Psoas muscle (tissue), 8 donors: ENCODE data around the gene CEP70. TPM values are rescaled to one million over a fixed set of nuclear protein-coding genes. Genes with fewer than 3 reads are reported as not detected.
A peak's percentile ranks its signal among the peaks of the same experiment; 100 is the strongest.
"Not testable (repeated sequence)": the region's sequence is repeated elsewhere in the genome, so short reads cannot be mapped to it uniquely, and the experiment has no call there.

Source experiments
- ATAC-seq, 4 donors: fragments of 200-7000 bp; cut with Tn5 transposase; one replicate each; pipeline ENCODE4 v1.9.1; 2020; ENCODE audit warnings: moderate library complexity in 3 of 4, mild to moderate bottlenecking in 2 of 4
- DNase-seq, 2 donors: peaks; one replicate each; pipeline ENCODE4 v3.0.0-alpha.2; 2020
- H3K27ac ChIP-seq: fragments of 200-600 bp; one replicate; pipeline ENCODE4 v1.8.0; 2022
- H3K27me3 ChIP-seq, 3 donors: fragments of 200-600 bp in 1 of 3; one replicate each; pipeline versions ENCODE4 v1.6.1 to v1.8.0; 2013 to 2022; ENCODE audit warnings: low read length in 2 of 3, mild to moderate bottlenecking in 2 of 3, moderate library complexity in 1 of 3; ENCODE audit not compliant: insufficient read depth in 3 of 3
- H3K36me3 ChIP-seq, 2 donors: fragments of 200-600 bp in 1 of 2; one replicate each; pipeline versions ENCODE4 v1.6.1 to v1.8.0; 2013 to 2022; ENCODE audit warnings: low read depth in 1 of 2, mild to moderate bottlenecking in 1 of 2, moderate library complexity in 1 of 2; ENCODE audit not compliant: insufficient read depth in 1 of 2
- H3K4me1 ChIP-seq: fragments of 200-600 bp; one replicate; pipeline ENCODE4 v1.8.0; 2022
- H3K4me3 ChIP-seq: fragments of 200-600 bp; one replicate; pipeline ENCODE4 v1.8.0; 2022; ENCODE audit warnings: mild to moderate bottlenecking
- H3K9me3 ChIP-seq: fragments of 200-600 bp; one replicate; pipeline ENCODE4 v1.8.0; 2022
- WGBS, 3 donors: extraction: QIAGEN DNeasy Blood & Tissue Kit; methylation state at CpG; one replicate each; pipeline versions ENCODE4 v1.1.6 to v1.1.7; 2013; 5-methylcytosine and 5-hydroxymethylcytosine counted together
- intact Hi-C, 2 donors: fragments of 100-400 bp; cut with DNase I; formaldehyde crosslinking; loops; one replicate each; pipeline versions ENCODE4 v1.11.0 to v1.14.2; 2022
- polyA plus RNA-seq, 3 donors: library from polyadenylated mRNA; stranded (reverse); fragments of 200-250 nt; gene quantifications; one replicate each; pipeline ENCODE4 v1.2.3, GENCODE V29; 2013
- total RNA-seq, 4 donors: library from RNA; stranded (reverse); fragmentation: NEBNext Ultra II Directional in 2 of 4; extraction: Animal tissue kit (Norgen Biotek cat#: 25700) in 2 of 4; gene quantifications; one replicate each; pipeline versions ENCODE4 v1.2.1 to v1.2.4, GENCODE V29; 2021 to 2023
- TF ChIP-seq, protein P1 (sequence below): fragments of 200-600 bp; IDR thresholded peaks from one replicate; pipeline ENCODE4 v1.8.0; 2022; ENCODE audit warnings: antibody characterized with exemption
- donor health status: healthy with polysubstance abuse.
- donor health status: DM: no; HTN: no; CAD: no; lungs with moderate emphysema.
- donor health status: Bipolar disorder and iron deficiency.
- donor health status: healthy.
- donor health status: DM: yes; HTN: yes; CAD: no.
- donor health status: DM: no; HTN: no; CAD: no.
- donor health status: DM: no; HTN: no; CAD: no.
- donor health status: DM: yes; HTN: yes; CAD: no.

Gene CEP70
- total and polyA plus RNA-seq, 7 donors = 4.1 to 30.4 (median 21.4) TPM

- intact Hi-C loops = loop anchor here in 1 of 2 donors (10.0 kb wide), 1 partner anchor 219 kb away; the partner anchor contains the start of gene PIK3CB
- H3K4me3 ChIP-seq = no peak overlapping the region
- ATAC-seq = no peak
These were observed 21.4 kb upstream of the CEP70 start for GRCh38 chr3:138615462-138615861.

DNA sequence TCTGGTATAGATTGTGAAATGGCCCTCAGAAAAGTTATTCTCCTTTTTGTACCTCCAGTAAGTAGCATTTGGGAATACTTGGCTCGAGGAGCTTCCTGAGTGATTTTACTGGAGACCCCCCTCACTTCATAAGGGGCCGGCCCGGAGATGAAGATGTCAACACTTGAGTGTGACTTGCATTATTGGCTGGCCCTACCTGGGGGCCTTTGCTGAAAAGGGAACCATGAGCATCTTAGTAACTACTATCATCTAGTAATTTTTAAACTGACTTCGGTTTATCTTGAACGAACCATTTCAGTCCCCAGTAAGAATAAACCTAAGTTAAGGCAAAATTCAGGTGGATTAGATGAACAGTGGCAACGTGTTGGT is 15.8 kb upstream of the CEP70 start:
- WGBS, 3 donors = 66 to 75% (median 68%) methylated on average over 6 of the region's 6 CpGs
- intact Hi-C loops = loop anchor here (2.0 to 10.0 kb wide), 2 partner anchors 15 to 225 kb away; partner anchors contain the start of genes PIK3CB (in 2 of the 2) and CEP70 (in 1 of the 2)
- Histone ChIP-seq H3K9me3 (no peaks in the 10 kb centered on the region), H3K36me3 (peaks cover 2% of the 10 kb centered on the region in 2 donors), H3K27ac (peak overlapping the region; percentile 92), H3K27me3 (no peaks in the 10 kb centered on the region), H3K4me3 (peak overlapping the region; percentile 85), H3K4me1 (peaks cover 14% of the 10 kb centered on the region)
- TF ChIP-seq, protein P1, sequence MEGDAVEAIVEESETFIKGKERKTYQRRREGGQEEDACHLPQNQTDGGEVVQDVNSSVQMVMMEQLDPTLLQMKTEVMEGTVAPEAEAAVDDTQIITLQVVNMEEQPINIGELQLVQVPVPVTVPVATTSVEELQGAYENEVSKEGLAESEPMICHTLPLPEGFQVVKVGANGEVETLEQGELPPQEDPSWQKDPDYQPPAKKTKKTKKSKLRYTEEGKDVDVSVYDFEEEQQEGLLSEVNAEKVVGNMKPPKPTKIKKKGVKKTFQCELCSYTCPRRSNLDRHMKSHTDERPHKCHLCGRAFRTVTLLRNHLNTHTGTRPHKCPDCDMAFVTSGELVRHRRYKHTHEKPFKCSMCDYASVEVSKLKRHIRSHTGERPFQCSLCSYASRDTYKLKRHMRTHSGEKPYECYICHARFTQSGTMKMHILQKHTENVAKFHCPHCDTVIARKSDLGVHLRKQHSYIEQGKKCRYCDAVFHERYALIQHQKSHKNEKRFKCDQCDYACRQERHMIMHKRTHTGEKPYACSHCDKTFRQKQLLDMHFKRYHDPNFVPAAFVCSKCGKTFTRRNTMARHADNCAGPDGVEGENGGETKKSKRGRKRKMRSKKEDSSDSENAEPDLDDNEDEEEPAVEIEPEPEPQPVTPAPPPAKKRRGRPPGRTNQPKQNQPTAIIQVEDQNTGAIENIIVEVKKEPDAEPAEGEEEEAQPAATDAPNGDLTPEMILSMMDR = no peak
- ATAC-seq (no peak), DNase-seq (no peak)

More at GRCh38 chr3:138615462-138615861, 21.4 kb upstream of the CEP70 start:
- Histone ChIP-seq H3K4me1 (no peaks in the 10 kb centered on the region), H3K36me3 (no peaks in the 10 kb centered on the region), H3K9me3 (no peaks in the 10 kb centered on the region), H3K27me3 (no peaks in the 10 kb centered on the region), H3K27ac (no peak overlapping the region)
- DNase-seq = no peak
- TF ChIP-seq, protein P1 = no peak
- WGBS, 3 donors = 82 to 95% (median 83%) methylated on average over 1 of the region's 1 CpG

DNA sequence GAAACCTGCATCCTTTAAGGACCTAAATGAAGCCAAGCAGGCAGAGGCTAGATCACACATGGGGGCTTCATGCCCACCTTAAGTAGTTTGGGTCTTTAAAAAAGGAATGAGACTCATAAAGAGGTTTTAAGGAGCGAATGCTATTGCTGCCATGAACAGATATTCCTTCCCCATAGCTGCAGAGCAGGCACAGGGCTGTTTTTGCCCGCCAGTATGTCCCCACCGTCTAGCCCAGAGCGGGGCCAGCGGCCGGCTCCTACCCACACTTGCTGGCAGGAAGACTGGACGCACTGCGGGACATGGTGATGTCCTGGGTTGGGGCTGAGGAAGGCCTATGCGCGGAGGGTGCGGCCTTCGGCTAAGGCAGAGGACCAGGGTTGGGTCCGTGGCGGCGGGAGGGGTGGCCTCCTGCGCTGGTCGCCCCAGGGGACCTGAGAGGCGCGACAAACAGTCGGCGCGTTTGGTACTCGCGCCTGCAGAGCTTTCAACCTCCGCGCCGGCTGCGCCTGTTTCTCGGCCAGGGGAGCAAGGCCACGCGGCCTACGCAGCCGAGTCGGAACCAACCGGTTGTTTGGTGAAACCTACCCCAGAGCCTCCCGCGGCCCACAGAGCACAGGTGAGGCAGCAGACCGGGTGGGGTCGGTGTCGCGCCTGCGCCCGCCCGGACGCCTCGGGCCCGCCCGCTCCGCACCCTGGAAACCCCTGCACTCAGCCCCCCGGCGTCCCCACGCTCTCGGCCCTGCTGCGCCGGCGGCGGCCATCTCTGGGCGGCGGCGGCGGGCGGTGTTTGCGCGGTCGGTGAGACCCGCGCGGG is 14.5 kb upstream of the CEP70 start, which contains the start of gene FAIM:
Gene FAIM (plus strand): TSS at position 450 of the 814 bp plus-strand sequence. CDS start 10,956 bp downstream, outside the sequence.
- H3K36me3 ChIP-seq = peaks cover 2 to 5% of the 10 kb centered on the region in 2 donors
- TF ChIP-seq, protein P1 = no peak
- DNase-seq (peak; percentile 77 to 87), ATAC-seq (peak; percentile 82 to 85 (median 83))
- no peaks in the 10 kb centered on the region for H3K9me3 ChIP-seq
- H3K27ac ChIP-seq = peak within 1 kb of the TSS; percentile 92
- peaks cover 14% of the 10 kb centered on the region for H3K4me1 ChIP-seq
- peak within 1 kb of the TSS; percentile 85 for H3K4me3 ChIP-seq
- H3K27me3 ChIP-seq = no peaks in the 10 kb centered on the region
- WGBS, 3 donors = 2 to 3% (median 2%) methylated on average over 49 to 68 of the region's 68 CpGs
- intact Hi-C loops = loop anchor here (2.0 to 10.0 kb wide), 2 partner anchors 14 to 226 kb away; partner anchors contain the start of genes CEP70 (in 1 of the 2) and PIK3CB (in 1 of the 2)

- H3K4me3 ChIP-seq, H3K9me3 ChIP-seq, DNase-seq, ATAC-seq, H3K36me3 ChIP-seq, H3K4me1 ChIP-seq, H3K27ac ChIP-seq, H3K27me3 ChIP-seq: not testable (repeated sequence)
- intact Hi-C loops = loop anchor here in 1 of 2 donors (10.0 kb wide), 1 partner anchor 231 kb away; the partner anchor contains the start of gene PIK3CB
- WGBS, 3 donors = 95 to 98% (median 97%) methylated on average over 5 of the region's 5 CpGs
These were observed 10.1 kb upstream of the CEP70 start for GRCh38 chr3:138604106-138604595.

DNA sequence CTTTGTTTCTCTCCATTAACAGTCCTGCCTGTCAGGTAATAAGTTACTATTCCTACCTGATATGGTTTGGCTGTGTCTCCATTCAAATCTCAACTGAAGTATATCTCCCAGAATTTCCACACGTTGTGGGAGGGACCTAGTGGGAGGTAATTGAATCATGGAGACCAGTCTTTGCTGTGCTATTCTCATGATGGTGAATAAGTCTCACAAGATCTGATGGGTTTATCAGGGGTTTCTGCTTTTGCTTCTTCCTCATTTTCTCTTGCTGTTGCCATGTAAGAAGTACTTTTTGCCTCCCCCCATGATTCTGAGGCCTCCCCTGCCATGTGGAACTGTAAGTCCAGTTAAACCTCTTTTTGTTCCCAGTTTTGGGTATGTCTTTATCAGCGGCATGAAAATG is 7.6 kb upstream of the CEP70 start:
- DNase-seq, H3K4me3 ChIP-seq, H3K27ac ChIP-seq, H3K36me3 ChIP-seq, H3K9me3 ChIP-seq, H3K4me1 ChIP-seq, ATAC-seq, H3K27me3 ChIP-seq: not testable (repeated sequence)
- intact Hi-C loops = loop anchor here in 1 of 2 donors (10.0 kb wide), 1 partner anchor 233 kb away; the partner anchor contains the start of gene PIK3CB
- 75 to 88% (median 75%) methylated on average over 2 of the region's 2 CpGs for WGBS, 3 donors
